ENCODE measurements around the gene CCDC92B.
"Not testable (repeated sequence)": the region's sequence is repeated elsewhere in the genome, so short reads cannot be mapped to it uniquely, and the experiment has no call there.

The CCDC92B gene

DNA sequence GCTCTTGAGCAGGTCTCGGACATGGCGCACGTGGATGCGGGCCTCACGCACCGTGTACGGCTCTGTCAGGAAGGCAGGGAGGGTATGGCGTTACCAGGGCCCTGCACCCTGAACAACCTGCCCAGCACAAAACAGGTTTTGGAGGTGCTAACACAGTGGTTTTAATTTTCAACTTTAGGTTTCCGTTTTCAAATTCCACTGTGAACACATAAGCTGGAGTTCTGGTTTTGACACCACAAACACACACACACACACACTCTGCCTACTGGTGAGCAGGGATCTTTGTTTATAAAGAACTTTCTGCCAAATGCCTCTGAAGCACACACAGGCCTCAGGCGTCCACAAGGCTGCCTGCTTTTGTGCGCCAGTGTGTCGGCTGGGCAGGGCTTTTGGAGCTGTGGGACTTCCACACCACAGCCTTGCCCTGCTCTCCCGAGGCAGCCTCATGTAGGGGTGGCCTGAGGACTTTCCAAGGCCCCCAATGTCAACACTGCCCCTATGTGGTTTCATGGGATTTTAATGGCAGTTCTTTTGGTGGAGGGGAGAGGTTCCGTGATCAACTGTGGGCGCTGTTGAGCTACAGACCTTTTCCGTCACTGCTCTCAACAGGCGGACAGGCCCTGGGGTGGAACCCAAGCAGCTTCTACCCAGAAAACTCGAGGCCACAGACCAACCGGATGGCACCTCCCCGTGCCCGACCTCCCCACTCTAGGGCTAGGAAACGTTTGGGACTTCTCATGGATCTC is 47.3 kb downstream of the CCDC92B start:
- DNase-seq: no peak

DNA sequence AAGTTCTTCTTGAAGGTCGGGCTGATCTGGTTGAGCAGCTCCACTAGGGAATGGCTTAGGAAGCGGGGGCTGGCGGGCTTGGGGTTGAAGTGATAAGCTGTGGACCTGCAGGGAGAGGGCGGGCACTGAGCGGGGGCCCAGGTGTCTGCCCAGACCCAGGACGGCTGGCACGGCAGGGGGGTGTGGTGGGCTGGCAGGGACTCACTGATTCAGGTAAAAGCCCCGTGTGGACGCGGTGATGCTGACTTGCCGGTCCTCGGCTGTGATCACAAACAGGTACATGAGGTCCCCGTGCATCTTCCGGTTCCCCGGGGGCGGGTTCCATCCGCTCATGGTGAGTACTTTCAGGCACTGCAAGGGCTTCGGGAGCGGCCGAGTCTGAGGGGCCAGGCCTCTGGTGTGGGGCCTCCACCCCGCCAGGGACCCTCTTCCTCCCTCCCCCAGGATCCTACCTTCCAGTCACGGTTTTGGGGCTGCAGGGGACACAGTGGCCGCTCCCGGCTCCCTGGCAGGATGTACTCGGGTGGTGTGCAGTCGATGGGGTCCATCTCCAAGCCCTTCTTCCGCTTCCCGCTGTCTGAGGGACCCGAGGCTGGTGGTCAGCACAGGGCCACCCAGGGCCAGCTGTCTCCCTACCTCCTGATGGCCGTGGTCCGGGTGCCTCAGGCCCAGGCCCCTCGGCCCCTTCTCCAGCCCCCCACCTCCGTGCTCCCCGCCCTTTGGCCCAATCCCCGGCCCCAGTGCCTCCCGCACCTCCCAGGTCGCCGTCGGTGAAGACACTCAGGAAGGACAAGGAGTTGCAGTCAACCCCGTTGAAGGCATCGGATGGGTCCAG is 48.1 kb downstream of the CCDC92B start:
- no peak for DNase-seq

DNA sequence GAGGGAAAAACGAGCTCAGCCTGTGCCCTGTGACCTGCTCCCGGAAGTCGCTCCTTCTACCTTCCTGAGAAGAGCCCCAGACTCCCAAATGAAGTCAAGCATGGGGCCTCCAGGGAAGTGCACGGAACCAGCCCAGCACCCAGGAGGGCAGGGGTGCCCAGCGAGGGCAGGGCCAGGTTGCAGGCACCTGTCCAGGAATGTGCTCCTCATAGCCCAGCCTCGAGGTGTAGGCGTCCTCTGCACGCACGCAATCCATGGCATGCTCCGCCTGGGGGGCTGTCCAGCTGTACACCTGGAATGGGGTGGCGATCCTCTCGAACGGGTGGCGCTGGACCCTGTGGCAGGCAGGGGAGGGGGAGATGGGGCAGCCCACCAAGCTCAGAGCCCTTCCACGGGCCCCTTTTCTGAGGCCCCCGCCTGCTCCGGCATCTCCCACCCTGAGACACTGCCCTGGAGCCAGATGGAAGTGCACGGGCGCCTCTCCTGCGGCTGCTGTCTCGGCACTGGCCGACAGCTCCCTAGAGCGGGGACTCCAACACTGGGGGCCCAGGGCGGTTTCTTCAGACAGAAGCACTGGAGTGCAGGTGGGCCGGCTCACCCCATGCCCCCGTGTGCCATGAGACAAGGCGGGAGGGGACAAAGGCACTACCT is 48.8 kb downstream of the CCDC92B start:
- DNase-seq: no peak

DNA sequence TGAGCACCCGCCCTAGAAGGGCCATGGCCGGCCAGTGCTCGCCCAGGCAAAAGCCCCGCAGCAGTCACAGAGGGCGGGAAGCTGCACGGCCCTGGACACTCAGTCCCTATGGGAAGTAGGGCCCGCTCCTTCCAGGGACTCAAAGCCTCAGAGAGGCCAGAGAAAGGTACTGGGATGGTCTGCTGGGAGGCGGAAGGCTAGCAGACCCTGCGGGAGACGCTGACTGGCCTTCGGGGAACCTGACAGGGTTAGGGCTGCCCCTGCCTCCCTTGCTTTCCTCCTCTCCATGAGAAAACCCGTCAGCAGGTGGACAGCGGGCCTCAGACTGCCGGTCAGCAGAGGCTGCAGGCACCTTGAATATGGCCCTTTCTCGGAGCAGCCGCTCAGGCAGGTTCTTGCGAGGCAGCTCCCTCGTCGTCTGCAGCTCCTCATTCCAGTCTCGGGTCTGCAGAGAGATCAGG is 49.4 kb downstream of the CCDC92B start:
- no peak for DNase-seq

DNA sequence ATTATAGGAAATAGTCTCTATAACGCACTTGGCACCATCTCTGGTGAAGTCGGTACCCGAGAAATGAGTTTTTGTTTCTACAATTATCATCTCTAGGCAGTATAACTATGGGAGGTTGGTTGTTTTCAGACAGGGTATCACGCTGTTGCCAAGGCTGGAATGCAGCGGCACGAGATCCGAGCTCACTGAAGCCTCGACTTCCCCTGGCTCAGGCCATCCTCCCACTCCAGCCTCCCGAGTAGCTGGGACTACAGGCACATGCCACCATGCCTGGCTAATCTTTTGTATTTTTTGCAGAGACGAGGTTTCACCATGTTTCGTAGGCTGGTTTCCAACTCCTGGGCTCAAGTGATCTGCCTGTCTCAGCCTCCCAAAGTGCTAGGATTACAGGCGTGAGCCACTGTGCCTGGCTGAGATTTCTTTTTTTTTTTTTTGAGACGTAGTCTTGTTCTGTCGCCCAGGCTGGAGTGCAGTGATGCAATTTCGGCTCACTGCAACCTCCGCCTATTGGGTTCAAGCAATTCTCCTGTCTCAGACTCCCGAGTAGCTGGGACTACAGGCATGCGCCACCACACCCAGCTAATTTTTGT is 50.1 kb downstream of the CCDC92B start:
- DNase-seq: not testable (repeated sequence)

DNA sequence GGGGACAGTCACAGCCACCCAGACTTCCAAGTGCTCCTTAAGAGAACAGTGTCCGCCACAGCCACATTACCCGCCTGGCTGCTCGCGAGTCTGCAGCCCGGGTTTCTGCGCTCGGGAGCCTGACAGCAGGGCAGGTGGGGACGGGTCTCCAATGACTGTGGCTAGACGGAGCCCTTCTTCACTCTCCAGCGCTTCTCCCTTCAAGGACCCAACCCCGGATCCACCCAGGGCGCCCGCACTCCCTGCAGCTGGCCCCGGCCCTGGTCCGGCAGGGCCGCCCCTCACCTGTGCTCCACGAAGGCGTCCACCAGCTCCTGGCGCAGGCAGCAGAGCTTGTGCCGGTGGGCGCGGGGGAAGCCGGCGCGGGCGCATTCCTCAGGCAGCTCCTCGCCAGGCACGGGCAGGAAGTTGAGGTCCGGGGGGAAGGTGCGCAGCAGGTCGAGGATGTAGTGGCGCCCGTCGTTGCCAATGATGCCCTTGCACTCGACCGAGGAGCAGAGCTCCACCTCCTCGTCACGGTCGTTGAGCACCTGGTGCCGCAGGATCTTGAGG is 51.8 kb downstream of the CCDC92B start:
- no peak for DNase-seq

DNA sequence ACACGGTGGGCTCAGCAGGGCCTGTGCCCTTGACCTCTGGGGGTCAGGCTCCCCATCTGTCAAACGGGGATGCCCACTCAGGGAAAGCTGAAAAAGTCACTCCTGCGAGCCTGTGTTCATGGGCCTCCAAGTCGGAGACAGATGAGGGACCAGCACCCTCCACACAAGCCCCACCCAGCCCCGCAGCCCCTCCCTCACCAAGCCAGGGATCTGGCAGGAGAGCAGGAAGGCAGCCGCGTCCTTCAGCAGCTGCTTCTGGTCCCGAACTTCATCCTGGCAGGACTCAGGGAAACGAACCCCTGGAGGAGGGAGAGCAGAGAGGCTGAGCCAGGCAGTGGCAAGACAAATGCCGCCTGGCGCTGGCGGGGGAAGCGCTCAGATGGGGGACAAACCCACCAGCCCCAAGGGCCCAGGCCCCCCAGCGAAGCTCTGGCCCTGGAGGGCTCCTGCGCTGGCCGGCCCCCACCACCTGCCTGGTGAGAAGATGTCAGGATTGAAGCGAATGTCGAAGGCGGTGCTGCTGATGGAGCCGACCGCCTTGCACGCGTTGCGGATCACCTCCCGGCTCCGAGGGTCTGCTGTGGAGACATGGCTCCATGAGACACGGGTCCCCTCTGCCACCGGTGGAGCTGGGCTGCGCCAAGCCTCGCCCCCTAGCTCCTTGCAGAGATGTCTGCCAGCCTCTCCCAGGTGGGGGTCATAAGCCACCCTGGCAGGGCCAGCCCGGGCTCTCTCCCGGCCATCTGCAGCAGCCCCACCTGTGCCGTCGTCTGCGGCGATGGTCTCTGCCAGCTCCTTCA is 53.3 kb downstream of the CCDC92B start:
- DNase-seq: no peak

DNA sequence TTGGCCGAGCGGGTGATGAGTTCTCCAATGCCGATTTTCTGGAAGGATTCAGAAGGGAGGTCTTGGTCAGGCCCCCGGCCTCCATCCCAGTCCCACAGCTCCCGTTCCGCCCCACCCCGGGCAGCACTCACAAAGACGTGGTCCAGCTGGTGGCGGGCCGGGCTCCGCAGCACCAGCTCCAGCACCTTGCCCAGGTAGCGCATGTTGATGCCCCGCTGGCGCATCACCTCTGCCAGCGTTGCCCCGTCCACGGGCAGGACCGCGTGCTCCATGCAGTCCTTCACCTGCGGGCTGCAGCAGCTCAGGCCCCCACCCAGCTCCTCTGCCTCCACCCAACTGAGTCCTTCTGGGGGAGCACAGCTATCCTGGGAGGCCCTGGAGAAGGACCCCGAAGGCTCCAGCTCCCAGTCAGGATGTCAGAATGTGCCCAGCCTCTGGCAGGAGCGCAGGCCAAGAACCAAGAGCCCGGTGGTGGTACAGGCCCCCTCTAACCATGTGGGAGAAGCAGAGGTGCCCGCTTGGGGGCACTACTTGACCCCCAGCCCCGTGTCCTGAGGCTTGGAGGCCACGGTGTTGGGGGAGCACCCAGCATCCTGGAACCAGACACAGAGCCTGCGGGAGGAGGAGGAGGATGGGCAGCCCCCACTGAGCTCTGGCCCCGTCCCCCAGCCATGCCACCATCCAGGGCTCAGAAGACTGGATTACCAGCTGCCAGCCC is 54.0 kb downstream of the CCDC92B start:
- DNase-seq: no peak

DNA sequence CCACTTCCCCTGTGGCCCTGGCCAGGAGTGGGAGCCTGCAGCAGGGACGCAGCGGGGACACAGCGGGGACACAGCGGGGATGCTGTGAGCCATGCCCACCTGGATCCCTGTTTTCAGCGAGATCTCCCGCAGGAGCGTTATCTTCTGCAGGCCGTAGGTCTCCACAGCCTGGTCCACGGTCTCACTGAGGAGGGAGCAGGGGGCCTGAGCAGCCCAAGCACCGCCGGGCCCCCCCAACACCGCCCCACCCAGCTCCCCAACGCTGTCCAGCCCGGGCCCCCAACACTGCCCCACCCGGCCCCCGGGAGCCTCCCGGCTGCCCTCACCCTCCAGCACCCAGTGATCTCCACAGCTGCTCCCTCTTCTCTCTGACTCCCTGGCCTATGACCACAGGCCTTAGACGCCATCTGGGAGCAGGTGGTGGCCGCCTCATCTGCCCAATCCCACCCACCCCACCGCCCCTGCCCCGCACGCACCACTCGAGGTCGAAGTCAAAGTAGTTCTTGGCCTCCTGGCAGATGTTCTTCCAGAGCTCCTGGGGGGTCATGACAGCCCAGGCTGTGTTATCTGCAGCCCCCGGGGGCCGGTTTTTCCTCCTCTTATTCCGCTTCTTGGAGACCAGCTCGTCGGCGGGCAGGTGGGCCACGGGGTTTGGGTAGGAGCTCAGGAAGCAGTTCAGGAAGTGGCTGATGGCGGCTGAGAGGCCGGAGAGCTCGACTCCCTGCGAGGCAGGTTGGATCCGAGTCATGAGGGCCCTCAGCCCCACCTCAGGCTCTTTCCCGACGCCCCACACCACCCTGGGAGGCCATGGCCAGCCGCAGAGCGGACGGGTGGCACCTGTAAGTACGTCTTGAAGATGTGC is 54.8 kb downstream of the CCDC92B start:
- DNase-seq: no peak

DNA sequence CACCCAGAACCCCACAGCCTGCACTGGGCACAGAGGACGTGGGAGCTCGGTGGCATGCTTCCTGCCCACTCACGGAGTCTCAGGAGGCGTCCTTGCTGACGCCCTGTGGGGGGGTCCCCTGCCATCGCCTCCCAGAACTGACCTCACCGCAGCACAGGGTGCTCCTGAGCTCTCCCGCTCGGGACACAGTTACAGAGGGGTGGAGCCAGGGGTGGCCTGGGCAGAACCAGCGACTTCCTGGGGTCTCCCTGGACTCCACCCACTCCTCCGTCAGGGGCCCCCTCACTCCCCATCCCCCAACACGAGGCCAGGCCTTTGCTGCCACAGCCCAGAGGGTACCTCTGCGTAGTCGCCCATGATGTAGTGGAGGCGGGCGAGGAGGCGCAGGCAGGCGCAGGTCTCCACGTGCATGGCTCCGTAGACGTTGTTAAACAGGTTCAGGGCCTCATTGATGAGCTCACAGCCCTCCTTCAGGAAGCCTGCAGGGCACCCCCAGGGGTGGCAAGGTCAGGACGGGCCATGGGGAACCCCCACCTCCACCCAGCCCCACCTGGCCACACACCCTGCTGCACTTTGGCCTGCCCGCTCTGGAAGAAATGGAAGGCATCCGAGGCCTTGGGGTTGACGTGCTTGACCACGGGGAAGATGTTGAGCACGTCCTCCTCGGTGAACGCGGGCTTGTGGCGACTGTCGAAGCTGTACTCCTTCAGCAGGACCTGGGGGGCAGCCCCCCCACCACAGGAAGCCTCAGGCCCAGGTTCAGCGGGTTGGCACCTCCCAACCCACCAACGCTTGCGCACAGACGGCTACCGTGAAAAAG is 55.7 kb downstream of the CCDC92B start:
- DNase-seq: no peak

DNA sequence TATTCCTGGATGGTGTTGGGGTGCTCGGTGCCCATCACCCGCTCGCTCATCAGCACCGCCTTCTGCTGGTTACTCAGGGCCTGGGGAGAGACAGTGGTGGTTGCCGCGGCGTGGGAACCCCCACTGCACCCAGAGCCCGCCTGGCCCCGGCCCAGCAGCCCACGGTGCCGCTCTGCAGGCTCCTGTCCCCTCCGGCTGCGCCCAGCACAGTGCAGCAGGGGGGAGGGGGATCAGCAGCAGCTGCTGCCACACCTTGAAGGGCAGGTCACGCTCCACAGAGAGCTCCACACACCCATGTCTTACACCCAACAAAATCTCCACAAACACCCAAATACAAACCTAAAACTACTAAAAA is 56.7 kb downstream of the CCDC92B start:
- no peak for DNase-seq

DNA sequence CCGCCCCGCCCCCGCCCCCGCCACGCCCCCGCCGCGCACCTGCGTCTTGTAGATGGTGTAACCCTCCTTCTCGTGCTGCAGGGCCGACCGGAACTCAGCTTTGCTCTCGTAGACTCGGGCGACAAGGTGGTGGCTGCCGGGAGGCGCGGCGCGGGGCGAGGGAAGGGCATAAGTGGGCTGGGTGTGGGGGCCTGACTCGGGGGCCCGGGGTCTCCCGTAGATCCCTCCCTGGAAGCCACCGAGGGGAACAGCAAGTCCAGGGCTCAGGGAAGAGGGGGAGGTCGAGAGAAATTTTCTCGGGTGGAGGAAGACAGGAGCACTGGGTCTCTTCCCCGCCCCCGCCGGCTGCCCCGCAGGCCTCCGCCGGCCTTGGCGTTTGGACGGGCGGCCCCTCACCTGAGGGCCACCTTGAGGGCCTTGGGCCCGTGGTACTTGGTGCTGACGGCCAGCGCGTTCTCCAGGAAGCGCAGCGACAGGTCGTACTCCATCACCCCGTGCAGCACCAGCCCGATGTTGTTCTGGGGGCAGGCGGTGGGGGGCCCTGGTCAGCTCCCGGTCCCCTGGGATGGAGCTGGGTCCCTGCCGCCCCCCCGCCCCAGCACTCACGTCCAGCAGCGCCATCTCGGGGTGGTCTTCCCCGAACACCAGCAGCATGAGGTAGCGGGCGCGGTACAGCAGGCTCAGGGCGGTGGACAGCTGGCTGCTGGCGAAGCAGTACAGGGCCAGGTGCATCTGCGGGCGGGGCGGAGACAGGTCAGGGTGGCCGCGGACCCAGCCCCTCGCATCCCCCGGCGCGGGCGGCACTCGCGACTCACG is 57.3 kb downstream of the CCDC92B start:
- DNase-seq: no peak

DNA sequence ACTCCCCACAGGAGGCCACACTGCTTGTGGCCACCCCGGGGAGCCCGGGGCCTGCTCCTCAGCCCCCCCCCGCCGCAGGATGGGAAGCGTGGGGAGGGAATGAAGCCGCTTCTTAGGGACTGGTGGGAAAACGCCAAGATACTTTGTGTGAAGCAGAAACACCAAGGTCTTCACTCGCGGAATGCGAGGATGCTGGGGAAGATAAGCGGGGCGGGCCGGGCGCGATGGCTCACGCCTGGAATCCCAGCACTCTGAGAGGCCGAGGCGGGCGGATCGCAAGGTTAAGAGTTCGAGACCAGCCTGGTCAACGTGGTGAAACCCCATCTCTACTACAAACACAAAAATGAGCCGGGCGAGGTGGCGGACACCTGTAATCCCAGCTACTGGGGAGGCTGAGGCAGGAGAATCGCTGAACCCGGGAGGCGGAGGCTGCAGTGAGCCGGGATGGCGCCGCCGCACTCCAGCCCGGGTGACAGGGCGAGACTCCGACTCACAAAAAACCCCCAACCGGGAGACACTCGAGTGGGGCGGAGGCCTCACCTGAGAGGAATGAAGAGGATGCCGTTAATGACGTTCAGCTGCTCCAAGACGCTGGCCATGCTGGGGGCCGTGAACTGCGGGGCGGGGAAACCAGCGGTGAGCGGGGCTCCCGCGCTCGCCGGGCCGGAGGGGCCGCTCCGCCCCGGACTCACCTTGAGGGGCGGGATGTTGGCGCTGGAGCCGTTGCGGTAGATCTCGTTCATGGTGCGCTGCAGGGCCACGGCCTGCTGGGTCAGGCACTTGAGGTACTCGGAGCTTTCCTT is 58.2 kb downstream of the CCDC92B start:
- DNase-seq: no peak

DNA sequence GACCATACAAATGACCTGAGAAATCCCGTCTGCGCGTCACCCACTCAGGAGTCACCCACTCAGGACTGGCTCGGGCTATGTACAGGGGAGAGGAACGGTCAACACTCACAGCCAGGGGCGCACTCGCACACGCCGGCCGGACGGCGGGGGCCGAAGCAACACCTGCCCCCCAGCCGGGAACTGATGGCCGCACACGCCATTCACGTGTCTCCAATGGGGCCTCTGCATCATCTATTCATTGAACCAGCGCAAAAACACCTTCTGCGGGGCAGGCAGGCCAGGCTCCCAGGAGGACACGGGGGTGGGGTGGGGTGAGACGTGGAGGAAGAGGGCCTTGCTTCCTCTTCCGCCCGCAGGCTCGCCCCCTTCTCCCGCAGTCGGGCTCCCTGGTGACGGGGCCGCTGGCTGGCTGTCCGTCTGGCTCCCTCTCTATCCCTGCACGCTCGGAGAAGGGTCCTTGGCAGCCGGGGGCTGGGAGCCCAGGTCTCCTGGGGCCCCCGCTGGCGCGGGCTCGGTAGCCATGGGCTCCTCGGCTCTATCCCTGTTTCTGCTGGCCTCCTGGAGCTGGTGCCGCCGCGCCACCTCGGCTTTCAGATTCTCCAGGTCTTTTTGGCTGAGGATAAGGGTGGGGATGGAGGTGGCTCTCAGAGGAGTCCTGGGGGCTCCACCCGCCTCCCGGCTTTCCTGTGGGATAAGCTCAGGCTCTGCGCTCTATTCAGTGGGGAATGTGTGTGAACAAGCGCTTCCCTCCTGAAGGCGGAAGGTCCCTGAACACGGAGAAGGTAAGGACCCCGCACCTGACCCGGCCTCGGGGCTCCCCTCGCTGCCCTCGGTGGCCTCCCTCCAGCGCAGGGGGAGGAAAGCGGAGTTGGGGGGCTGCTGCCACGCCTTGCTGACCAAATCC is 59.0 kb downstream of the CCDC92B start:
- no peak for DNase-seq

DNA sequence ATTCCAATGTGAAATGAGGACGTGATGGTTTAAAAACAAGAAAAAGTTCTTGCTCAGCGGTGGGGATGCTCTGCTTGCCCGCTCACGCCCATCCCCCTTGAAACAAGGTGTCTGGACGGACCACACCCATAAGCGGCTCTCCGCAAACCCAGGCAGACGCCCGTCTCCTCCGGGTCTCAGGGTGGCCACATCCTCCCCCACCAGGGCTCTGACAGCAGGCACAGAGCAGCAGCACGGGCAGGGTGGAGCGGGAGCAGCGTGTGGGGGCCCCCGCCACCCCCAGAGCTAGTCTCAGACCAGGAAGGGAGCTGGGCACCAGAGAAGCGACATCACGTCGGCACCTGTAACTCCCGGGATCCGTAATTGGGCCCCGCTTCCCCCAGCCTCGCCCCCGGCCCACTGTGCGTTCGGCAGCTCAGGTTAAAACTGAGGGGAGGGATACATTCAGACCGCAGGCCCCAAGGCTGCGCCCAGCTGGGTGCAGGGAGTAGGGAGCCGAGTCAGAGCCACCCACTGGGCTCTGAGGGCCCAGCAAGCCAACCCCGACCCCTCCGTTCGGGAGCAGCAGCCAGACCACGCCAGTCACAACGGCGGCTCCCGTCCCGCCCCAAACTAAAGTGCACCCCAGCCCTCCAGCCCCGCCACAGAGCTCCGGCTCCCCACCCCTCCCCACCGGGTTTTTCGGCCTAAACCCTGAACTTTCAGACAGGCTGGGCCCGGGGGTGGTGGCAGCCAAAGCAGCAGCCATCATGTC is 59.9 kb downstream of the CCDC92B start:
- DNase-seq: no peak

Measured in inflammatory macrophage (primary cell).